ENCODE data around the gene RRAGD.

Gene RRAGD

GRCh38 chr6:89371849-89372505 is 40.1 kb downstream of the RRAGD start:
- DNase-seq, result peak; percentile 17

GRCh38 chr6:89368999-89369398 is 43.1 kb downstream of the RRAGD start:
- no peak for DNase-seq

- no peak for DNase-seq
These were observed 44.0 kb downstream of the RRAGD start for GRCh38 chr6:89368107-89368506.

GRCh38 chr6:89364586-89364985 is 47.5 kb downstream of the RRAGD start:
- DNase-seq, result no peak

- DNase-seq, result no peak
These were observed 50.9 kb downstream of the RRAGD start for GRCh38 chr6:89361171-89361570.

- DNase-seq, result no peak
These were observed 51.6 kb downstream of the RRAGD start for GRCh38 chr6:89360415-89360999.

GRCh38 chr6:89359561-89359960 is 52.5 kb downstream of the RRAGD start:
- DNase-seq, result no peak

GRCh38 chr6:89357390-89357789 is 54.7 kb downstream of the RRAGD start:
- DNase-seq, result no peak

- DNase-seq, result no peak
These were observed 55.4 kb downstream of the RRAGD start for GRCh38 chr6:89356642-89357170.

GRCh38 chr6:89355511-89356194 is 56.4 kb downstream of the RRAGD start:
- DNase-seq, result no peak

- no peak for DNase-seq
These were observed 58.2 kb downstream of the RRAGD start for GRCh38 chr6:89353702-89354392.

GRCh38 chr6:89353118-89353556 is 58.9 kb downstream of the RRAGD start:
- DNase-seq, result no peak

GRCh38 chr6:89352278-89353117 is 59.6 kb downstream of the RRAGD start, which contains the start of gene UBE2J1:
Gene UBE2J1, minus strand, starts transcription at chr6:89352722. Its CDS starts 153 bp downstream, at chr6:89352569.
- peak; percentile 79 for DNase-seq

GRCh38 chr6:89351671-89352277 is 60.3 kb downstream of the RRAGD start:
- DNase-seq, result no peak

- DNase-seq, result no peak
These were observed 61.6 kb downstream of the RRAGD start for GRCh38 chr6:89350281-89350966.

GRCh38 chr6:89348372-89348771 is 63.7 kb downstream of the RRAGD start:
- DNase-seq, result no peak

GRCh38 chr6:89347825-89348224 is 64.2 kb downstream of the RRAGD start:
- no peak for DNase-seq

GRCh38 chr6:89346433-89346832 is 65.6 kb downstream of the RRAGD start:
- no peak for DNase-seq

- DNase-seq, result no peak
These were observed 72.5 kb downstream of the RRAGD start for GRCh38 chr6:89339565-89339964.

- no peak for DNase-seq
These were observed 76.9 kb downstream of the RRAGD start for GRCh38 chr6:89335164-89335563.

GRCh38 chr6:89330910-89331309 is 81.2 kb downstream of the RRAGD start:
- no peak for DNase-seq
